ENCODE measurements around the gene SWAP70. TPM values are rescaled to one million over a fixed set of nuclear protein-coding genes. Genes with fewer than 3 reads are reported as not detected.

Gene SWAP70
- total and polyA plus RNA-seq, 2 of the 13 experiments (the other 11 are each of a cell fraction or from before 2014, with no cell fraction given): 4.6 to 8.7 TPM

GRCh38 chr11:9748361-9748970 is 84.6 kb downstream of the SWAP70 start (continued):
- TF ChIP-seq KIAA2018 (CRISPR knock-in tag; IDR thresholded peaks at IDR 0.05; ENCODE audit: borderline replicate concordance): no peak
- TF ChIP-seq ZNF691 (CRISPR knock-in tag; IDR thresholded peaks at IDR 0.05; ENCODE audit: borderline replicate concordance, low read depth): peak; percentile 91
- peak; percentile 78 for TF ChIP-seq ZMYM3 (CRISPR knock-in tag; IDR thresholded peaks at IDR 0.05)
- no peak for TF ChIP-seq ZNF34 (CRISPR knock-in tag; IDR thresholded peaks at IDR 0.05; ENCODE audit: borderline replicate concordance)
- peak; percentile 41; the same call in 1 of the 2 replicates for TF ChIP-seq GATAD2A (CRISPR knock-in tag; IDR thresholded peaks at IDR 0.05)
- TF ChIP-seq ZC3H13 (CRISPR knock-in tag; IDR thresholded peaks at IDR 0.05): no peak
- TF ChIP-seq TCF12 (IDR thresholded peaks at IDR 0.05): no peak
- no peak for TF ChIP-seq TCF12 (CRISPR knock-in tag; IDR thresholded peaks at IDR 0.05)
- 0 out of 2 replicates have a peak, but pooled peaks have one; percentile 51 for TF ChIP-seq ZBTB38 (CRISPR knock-in tag; IDR thresholded peaks at IDR 0.05)
- TF ChIP-seq FOXO4 (CRISPR knock-in tag; conservative IDR thresholded peaks at IDR 0.05): no peak
- TF ChIP-seq ZSCAN31 (CRISPR knock-in tag; IDR thresholded peaks at IDR 0.05; ENCODE audit: low read depth): no peak
- peak; percentile 87; the same call in 1 of the 2 replicates for TF ChIP-seq ZNF768 (CRISPR knock-in tag; IDR thresholded peaks at IDR 0.05)
- peak in 1 of 2 experiments; percentile 32; a peak in 1 of 4 replicates for TF ChIP-seq HMGXB4 (CRISPR knock-in tag; IDR thresholded peaks at IDR 0.05; ENCODE audit: borderline replicate concordance in 1 of 2, low read depth in 1 of 2)
- TF ChIP-seq TP53 (CRISPR knock-in tag; conservative IDR thresholded peaks at IDR 0.05): no peak
- no peak for TF ChIP-seq ZFP1 (CRISPR knock-in tag; IDR thresholded peaks at IDR 0.05)
- TF ChIP-seq ZNF850 (CRISPR knock-in tag; conservative IDR thresholded peaks at IDR 0.05): no peak
- TF ChIP-seq ZNF441 (CRISPR knock-in tag; IDR thresholded peaks at IDR 0.05; ENCODE audit: borderline replicate concordance): no peak
